Calu3 (cell line): ENCODE data around the gene ARL3. TPM values are rescaled to one million over a fixed set of nuclear protein-coding genes. Genes with fewer than 3 reads are reported as not detected.

ENCODE experiments used
- BruUV-seq: library from RNA; stranded (reverse); fragments of 400-500 nt; replicated peaks from 2 replicates; lab custom pipeline; 2021; lab: Mats Ljungman, UMichigan
- CTCF ChIA-PET: fragments of 300-600 bp; sonication (Branson Sonifier 250); formaldehyde crosslinking; loops from one replicate; lab custom pipeline; 2022; ENCODE audit warnings: antibody characterized with exemption; lab: Charles Lee
- DNase-seq: peaks from one replicate; pipeline ENCODE4 v3.0.0; 2022
- H3K27ac Mint-ChIP-seq: one replicate; pipeline ENCODE4 v1.8.0; 2022; ENCODE audit warnings: mixed read lengths; ENCODE audit not compliant: unreplicated experiment
- H3K27me3 Mint-ChIP-seq: one replicate; pipeline ENCODE4 v1.8.0; 2022; ENCODE audit warnings: mixed read lengths; ENCODE audit not compliant: unreplicated experiment
- H3K36me3 Mint-ChIP-seq: one replicate; pipeline ENCODE4 v1.8.0; 2022; ENCODE audit warnings: mild to moderate bottlenecking, moderate library complexity, mixed read lengths; ENCODE audit not compliant: insufficient read depth, unreplicated experiment
- H3K4me1 Mint-ChIP-seq: one replicate; pipeline ENCODE4 v1.8.0; 2022; ENCODE audit warnings: mild to moderate bottlenecking, low read depth, mixed read lengths; ENCODE audit not compliant: unreplicated experiment
- H3K4me3 Mint-ChIP-seq: one replicate; pipeline ENCODE4 v1.8.0; 2022; ENCODE audit warnings: mild to moderate bottlenecking, low read depth, moderate library complexity, mixed read lengths; ENCODE audit not compliant: unreplicated experiment
- H3K9me3 Mint-ChIP-seq: one replicate; pipeline ENCODE4 v1.8.0; 2022; ENCODE audit warnings: low read depth, mixed read lengths; ENCODE audit not compliant: unreplicated experiment
- intact Hi-C: fragments of 100-400 bp; cut with micrococcal nuclease; formaldehyde crosslinking; loops from one replicate; pipeline ENCODE4 v1.10.0; 2022; ENCODE audit not compliant: unreplicated experiment
- total RNA-seq: library from RNA; stranded (reverse); gene quantifications from 2 replicates; pipeline ENCODE4 v1.2.3, GENCODE V29; 2022
- TF ChIP-seq, protein P1 (sequence below): fragments of 200-600 bp; IDR thresholded peaks from one replicate; pipeline ENCODE4 v1.8.0; 2022; ENCODE audit warnings: antibody characterized with exemption; ENCODE audit not compliant: unreplicated experiment

The ARL3 gene
- total RNA-seq, 1 experiment from 2014 or later: 5.6 TPM

DNA sequence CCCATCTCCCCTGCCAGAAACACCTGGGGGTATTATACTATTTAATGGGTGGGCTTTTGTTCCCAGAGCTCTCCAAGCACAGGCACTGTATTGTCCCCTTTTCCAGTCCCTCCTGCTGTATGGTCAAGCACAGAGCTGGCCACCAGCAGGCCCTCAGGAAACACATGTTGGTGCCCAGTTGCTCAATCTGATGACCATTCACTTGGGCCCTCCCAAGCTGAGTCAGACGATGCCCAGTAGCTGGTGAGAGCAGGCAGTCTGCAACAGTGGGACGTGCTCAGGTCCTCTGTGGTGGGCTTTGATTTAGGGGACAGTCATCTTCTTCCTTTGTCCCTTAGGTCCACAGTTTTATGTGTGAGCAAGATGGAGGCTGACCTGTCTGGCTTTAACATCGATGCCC lies 12.1 kb upstream of the ARL3 start:
- TF ChIP-seq, protein P1, sequence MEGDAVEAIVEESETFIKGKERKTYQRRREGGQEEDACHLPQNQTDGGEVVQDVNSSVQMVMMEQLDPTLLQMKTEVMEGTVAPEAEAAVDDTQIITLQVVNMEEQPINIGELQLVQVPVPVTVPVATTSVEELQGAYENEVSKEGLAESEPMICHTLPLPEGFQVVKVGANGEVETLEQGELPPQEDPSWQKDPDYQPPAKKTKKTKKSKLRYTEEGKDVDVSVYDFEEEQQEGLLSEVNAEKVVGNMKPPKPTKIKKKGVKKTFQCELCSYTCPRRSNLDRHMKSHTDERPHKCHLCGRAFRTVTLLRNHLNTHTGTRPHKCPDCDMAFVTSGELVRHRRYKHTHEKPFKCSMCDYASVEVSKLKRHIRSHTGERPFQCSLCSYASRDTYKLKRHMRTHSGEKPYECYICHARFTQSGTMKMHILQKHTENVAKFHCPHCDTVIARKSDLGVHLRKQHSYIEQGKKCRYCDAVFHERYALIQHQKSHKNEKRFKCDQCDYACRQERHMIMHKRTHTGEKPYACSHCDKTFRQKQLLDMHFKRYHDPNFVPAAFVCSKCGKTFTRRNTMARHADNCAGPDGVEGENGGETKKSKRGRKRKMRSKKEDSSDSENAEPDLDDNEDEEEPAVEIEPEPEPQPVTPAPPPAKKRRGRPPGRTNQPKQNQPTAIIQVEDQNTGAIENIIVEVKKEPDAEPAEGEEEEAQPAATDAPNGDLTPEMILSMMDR: no peak
- no peak for DNase-seq
- Mint-ChIP-seq H3K4me3 (no peak overlapping the region), H3K36me3 (peaks cover 4% of the 10 kb centered on the region), H3K27ac (no peak overlapping the region), H3K9me3 (no peaks in the 10 kb centered on the region), H3K27me3 (no peaks in the 10 kb centered on the region), H3K4me1 (peaks cover 16% of the 10 kb centered on the region)
- no TSS peak for BruUV-seq
- intact Hi-C loops: loop anchor here (10.0 kb wide), 1 partner anchor 189 kb away; the partner anchor contains the start of gene CNNM2
- CTCF ChIA-PET: no interaction called here

DNA sequence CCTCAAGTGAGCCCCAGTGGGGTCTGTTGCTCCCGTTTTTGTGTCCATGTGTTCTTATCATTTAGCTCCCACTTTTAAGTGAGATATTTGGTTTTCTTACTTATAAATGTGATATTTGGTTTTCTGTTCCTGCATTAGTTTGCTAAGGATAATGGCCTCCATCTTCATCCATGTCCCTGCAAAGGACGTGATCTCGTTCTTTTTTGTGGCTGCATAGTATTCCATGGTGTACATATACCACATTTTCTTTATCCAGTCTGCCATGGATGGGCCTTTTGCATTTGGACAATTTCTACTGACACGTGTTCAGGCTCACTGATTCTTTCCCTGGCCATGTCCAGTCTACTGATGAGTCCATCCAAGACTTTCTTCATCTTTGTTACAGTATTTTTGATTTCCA lies 9.8 kb upstream of the ARL3 start:
- no peak for DNase-seq
- H3K4me1 Mint-ChIP-seq: peaks cover 10% of the 10 kb centered on the region
- CTCF ChIA-PET: no interaction called here
- intact Hi-C loops: loop anchor here (10.0 kb wide), 1 partner anchor 191 kb away; the partner anchor contains the start of gene CNNM2
- BruUV-seq: no TSS peak
- no peaks in the 10 kb centered on the region for H3K27me3 Mint-ChIP-seq
- no peak overlapping the region for H3K27ac Mint-ChIP-seq
- H3K36me3 Mint-ChIP-seq: peaks cover under 1% of the 10 kb centered on the region
- TF ChIP-seq, protein P1: no peak
- no peak overlapping the region for H3K4me3 Mint-ChIP-seq
- H3K9me3 Mint-ChIP-seq: no peaks in the 10 kb centered on the region

DNA sequence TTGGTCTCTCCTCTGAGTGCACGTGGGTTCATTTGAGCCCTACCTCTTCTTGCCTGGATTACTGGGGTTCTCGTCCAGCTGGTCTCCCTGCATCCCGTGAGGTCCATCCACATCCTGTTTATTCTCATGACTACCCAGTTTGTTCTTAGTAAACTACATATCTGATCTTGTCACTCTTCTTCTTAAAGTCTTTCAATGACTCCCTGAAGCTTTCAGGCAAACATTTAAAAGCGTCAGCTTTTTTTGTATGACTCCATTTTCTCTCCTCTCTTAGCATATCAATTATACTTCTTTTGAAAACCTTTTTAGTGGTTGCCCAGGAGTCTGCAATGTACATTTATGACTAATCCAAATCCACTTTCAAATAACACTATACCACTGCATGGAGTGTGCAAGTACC lies 7.8 kb upstream of the ARL3 start:
- CTCF ChIA-PET: no interaction called here
- intact Hi-C loops: loop anchor here (10.0 kb wide), 1 partner anchor 193 kb away; the partner anchor contains the start of gene CNNM2
- H3K27ac Mint-ChIP-seq: no peak overlapping the region

DNA sequence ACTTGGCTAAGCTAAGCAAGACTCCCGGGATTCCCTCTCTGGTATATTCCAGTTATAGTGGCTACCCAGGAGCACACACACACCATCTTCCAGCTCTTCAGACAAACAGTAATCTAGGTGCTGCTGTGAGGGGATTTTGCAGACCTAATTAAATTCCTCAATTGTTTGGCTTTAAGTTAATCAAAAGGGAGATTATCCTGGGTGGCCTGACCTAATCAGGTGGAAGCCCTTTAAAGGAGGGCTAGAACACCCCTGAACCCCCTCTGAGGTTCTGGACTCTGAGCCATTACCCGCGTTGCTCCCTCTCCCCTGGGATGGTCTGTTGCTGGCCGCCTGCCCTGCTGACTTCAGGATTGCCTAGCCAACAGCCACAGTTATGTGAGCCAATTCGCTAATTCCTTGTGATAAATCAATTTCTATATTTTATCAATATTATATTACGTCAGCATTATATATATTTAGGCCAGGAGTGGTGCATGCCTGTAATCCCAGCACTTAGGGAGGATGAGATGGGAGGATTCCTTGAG lies 6.6 kb upstream of the ARL3 start:
- intact Hi-C loops: loop anchor here (10.0 kb wide), 1 partner anchor 194 kb away; the partner anchor contains the start of gene CNNM2
- no peak for DNase-seq
- BruUV-seq: no TSS peak
- Mint-ChIP-seq H3K27me3 (no peaks in the 10 kb centered on the region), H3K36me3 (no peaks in the 10 kb centered on the region), H3K27ac (no peak overlapping the region), H3K4me1 (peaks cover 14% of the 10 kb centered on the region), H3K9me3 (no peaks in the 10 kb centered on the region), H3K4me3 (no peak overlapping the region)
- TF ChIP-seq, protein P1: no peak
- CTCF ChIA-PET: interaction anchor here (0.6 kb wide), 2 partner anchors 61 to 764 kb away, joined by 3 to 5 read pairs; no protein-coding TSS in a partner anchor

More for the DNA sequence above, 7.8 kb upstream of the ARL3 start:
- no peaks in the 10 kb centered on the region for H3K36me3 Mint-ChIP-seq
- no peak overlapping the region for H3K4me3 Mint-ChIP-seq
- H3K27me3 Mint-ChIP-seq: no peaks in the 10 kb centered on the region
- peaks cover 7% of the 10 kb centered on the region for H3K4me1 Mint-ChIP-seq
- TF ChIP-seq, protein P1: no peak
- no peak for DNase-seq
- no peaks in the 10 kb centered on the region for H3K9me3 Mint-ChIP-seq
- no TSS peak for BruUV-seq
